ENCODE measurements around the gene SDC1.

- TF ChIP-seq FOXJ3 (CRISPR knock-in tag; IDR thresholded peaks at IDR 0.05), result no peak
- TF ChIP-seq, protein P1, sequence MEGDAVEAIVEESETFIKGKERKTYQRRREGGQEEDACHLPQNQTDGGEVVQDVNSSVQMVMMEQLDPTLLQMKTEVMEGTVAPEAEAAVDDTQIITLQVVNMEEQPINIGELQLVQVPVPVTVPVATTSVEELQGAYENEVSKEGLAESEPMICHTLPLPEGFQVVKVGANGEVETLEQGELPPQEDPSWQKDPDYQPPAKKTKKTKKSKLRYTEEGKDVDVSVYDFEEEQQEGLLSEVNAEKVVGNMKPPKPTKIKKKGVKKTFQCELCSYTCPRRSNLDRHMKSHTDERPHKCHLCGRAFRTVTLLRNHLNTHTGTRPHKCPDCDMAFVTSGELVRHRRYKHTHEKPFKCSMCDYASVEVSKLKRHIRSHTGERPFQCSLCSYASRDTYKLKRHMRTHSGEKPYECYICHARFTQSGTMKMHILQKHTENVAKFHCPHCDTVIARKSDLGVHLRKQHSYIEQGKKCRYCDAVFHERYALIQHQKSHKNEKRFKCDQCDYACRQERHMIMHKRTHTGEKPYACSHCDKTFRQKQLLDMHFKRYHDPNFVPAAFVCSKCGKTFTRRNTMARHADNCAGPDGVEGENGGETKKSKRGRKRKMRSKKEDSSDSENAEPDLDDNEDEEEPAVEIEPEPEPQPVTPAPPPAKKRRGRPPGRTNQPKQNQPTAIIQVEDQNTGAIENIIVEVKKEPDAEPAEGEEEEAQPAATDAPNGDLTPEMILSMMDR (IDR thresholded peaks at IDR 0.05), result no peak
- TF ChIP-seq REST (IDR thresholded peaks at IDR 0.05; ENCODE audit: low read depth, low read length), result no peak
- no peak for TF ChIP-seq MXI1 (IDR thresholded peaks at IDR 0.05; ENCODE audit: low read depth, low read length)
- TF ChIP-seq TCF12 (IDR thresholded peaks at IDR 0.05), result no peak
- no peak for TF ChIP-seq JUND (IDR thresholded peaks at IDR 0.05)
Measured at GRCh38 chr2:20209373-20210109, 15.4 kb downstream of the SDC1 start.
